NCI-H460 (cell line): ENCODE results near the gene TCF19. TPM values are rescaled to one million over a fixed set of nuclear protein-coding genes. Genes with fewer than 3 reads are reported as not detected.

ENCODE experiments used
- DNase-seq: peaks from one replicate; pipeline ENCODE4 v3.0.0-alpha.2; 2016; ENCODE audit warnings: low read depth; ENCODE audit errors: extremely low read depth
- polyA plus RNA-seq: library from polyadenylated mRNA; depleted of rRNA; stranded (reverse); fragments of >200 nt; gene quantifications from 2 replicates; pipeline ENCODE4 v1.2.3, GENCODE V29; 2014; cell fraction: nucleus; rRNA removed
- total RNA-seq: library from RNA; depleted of rRNA; stranded (reverse); fragments of >200 nt; shearing (Covaris generic); gene quantifications from 2 replicates; pipeline ENCODE4 v1.2.3, GENCODE V29; 2014; rRNA removed

Gene TCF19, protein sequence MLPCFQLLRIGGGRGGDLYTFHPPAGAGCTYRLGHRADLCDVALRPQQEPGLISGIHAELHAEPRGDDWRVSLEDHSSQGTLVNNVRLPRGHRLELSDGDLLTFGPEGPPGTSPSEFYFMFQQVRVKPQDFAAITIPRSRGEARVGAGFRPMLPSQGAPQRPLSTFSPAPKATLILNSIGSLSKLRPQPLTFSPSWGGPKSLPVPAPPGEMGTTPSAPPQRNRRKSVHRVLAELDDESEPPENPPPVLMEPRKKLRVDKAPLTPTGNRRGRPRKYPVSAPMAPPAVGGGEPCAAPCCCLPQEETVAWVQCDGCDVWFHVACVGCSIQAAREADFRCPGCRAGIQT
- 5.6 and 5.8 TPM in 2 replicates for total RNA-seq
- 19.4 and 21.3 TPM in 2 replicates for polyA plus RNA-seq

DNA sequence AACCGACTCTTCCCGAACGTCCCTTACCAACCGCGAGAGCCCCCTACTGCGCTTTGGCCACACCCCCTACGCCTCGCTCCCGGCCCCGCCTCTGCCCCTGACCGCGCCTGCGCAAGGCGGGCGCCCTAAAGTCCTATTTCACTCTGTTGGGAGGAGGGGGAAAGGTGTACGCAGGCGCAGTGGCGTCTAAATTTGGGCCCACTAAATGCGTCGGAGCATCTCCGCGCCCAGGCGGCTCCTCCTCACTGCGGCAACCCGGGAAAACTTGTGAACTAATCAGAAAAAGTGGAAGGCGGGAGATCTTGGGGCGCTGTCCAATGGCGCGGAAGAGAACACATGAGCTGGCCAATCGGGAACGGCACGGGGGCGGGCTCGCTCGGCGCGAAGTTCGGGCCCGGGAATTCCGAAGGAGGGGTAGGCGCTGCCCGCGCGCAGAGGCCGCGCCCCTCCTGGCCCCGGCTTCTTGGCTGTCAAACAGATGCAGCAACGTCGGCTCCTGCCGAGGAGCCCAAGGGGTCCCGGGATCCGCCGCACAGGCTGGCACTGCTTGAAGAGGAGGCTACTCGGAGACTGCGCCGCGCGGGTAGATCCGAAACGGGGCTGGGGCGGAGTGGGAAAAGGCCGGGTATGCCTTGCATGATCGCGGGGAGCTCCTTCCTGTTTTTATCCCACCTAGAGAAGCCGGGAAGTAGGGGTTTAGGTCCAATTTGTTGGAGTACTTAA is at the start of gene TCF19:
TSS of gene TCF19 (plus strand) at position 450 of the 723 bp plus-strand sequence. CDS start 881 bp downstream, outside the sequence.
- DNase-seq = peak; percentile 97

DNA sequence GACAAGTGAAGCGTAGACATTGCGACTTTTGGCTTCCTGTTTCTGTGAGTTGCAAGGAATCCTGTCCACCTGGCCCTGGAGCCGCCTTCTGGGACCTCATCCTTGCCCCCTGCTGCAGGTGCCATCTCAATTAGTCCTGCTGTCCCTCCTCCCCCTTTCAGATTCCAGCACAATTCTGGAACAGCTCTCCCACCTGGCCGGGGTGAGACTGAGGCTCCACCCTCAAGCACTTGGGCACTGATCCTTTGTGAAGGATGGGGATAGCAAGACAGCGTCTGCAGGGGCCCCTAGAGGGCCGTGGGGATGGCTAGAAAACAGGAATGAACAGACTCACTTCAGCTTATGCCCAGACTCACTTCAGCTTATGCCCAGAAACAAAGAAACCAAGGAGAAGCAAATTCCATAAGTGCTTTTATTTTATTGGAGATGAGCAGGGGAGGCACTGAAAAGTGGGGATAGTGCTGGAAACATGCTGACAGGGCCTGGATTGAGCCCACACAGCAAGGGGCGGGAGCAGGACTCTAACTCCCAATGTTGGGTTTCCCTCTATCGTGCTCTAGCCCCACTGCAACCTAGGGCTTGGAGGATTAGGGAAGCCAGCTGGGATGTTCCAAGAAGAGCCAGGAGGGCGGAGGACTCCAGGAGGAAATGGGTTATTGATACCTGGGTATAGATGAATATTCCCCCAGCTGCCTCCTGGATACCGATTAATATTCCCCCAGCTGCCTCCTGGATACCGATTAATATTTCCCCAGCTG is 47.4 kb upstream of the TCF19 start:
- no peak for DNase-seq

DNA sequence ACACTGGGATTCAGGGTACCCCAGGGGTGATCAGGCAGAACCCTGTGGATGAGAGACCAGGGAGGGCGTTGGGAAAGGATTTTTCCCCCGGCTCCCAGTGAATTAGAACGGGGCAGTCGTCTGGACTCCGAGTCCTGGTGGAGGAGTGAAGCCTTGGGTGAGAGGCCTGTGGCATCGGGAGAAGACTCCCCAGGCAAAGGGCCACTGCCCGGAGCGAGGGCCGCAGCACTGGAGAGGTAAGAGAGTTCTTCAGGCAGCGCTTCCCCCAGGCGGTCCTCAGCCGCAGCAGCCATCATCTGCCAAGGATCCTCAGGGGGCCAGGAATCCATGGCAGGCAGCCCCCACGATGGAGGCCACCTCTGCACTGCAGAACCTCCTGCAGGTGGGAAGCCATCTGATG is 46.7 kb upstream of the TCF19 start:
- no peak for DNase-seq

- DNase-seq = no peak
Measured at GRCh38 chr6:31112478-31112877, 45.9 kb upstream of the TCF19 start, which contains the start of gene C6orf15. C6orf15 (minus strand) TSS chr6:31112575; CDS start chr6:31112555, 20 bp downstream.

- DNase-seq = no peak
Measured at GRCh38 chr6:31113861-31114540, 44.4 kb upstream of the TCF19 start.

GRCh38 chr6:31114541-31114878 is 43.9 kb upstream of the TCF19 start, which contains the start of gene PSORS1C1:
PSORS1C1 (plus strand) TSS chr6:31114800; CDS start chr6:31129633, 14,833 bp downstream.
- DNase-seq = peak; percentile 72

- peak; percentile 50 for DNase-seq
Measured at GRCh38 chr6:31114970-31115849, 43.2 kb upstream of the TCF19 start.

GRCh38 chr6:31115941-31116560 is 42.3 kb upstream of the TCF19 start:
- no peak for DNase-seq

DNA sequence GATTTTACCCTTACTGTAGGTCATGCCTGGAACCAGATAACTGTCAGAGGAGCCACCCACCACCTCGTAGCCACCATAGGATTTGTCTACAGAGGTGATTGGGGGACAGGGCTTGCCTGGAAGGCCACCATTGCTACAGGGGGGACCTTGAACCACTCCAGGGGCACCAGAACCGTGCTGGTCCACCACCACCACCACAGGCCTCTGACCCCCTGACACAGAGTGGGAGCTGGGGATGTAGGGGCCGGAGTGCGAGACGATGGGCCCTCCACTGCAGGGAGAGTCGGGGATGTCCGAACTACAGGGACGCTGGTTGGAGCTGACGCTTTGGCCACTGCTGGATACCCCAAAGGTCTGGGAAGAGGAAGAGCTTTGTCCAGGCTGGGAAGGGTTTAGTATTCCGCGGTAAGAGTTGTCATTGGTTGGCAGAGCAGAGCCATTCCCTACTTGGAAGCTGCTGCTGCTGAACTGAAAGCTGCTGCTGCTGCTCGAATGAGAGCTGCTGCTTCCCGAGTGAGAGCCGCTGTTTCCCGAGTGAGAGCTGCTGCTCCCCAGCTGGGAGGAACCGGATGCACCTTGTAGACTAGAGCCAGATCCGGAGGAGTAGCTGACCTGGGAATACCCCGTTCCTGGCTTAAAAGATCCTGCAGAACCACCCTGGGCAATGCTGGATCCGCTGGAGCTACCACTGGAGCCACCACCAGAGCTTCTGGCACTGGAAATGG is 41.6 kb upstream of the TCF19 start:
- DNase-seq = no peak

DNA sequence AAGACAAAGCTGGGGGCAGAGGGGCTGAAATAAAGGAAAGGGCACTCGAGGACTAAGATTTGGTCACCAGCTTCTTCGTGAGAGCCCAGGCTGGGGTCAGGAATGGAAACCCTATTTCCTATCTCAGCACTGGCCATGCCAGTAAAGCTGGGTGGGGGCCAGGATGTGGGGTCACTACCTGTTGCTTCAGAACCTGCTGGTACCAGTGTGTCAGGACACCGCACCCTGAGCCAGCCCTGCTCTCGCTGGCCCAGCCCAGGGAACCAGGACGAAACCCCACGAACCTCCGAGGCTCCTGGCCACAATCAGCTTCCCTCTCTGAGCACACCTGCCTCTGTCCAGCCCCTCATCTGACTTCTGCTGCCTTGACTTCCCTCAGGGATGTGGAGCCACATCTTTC is 40.2 kb upstream of the TCF19 start:
- DNase-seq = no peak

GRCh38 chr6:31120151-31120915 is 38.1 kb upstream of the TCF19 start, which contains the start of gene CDSN:
CDSN (minus strand) TSS chr6:31120446; CDS start chr6:31120419, 27 bp downstream.
- no peak for DNase-seq

DNA sequence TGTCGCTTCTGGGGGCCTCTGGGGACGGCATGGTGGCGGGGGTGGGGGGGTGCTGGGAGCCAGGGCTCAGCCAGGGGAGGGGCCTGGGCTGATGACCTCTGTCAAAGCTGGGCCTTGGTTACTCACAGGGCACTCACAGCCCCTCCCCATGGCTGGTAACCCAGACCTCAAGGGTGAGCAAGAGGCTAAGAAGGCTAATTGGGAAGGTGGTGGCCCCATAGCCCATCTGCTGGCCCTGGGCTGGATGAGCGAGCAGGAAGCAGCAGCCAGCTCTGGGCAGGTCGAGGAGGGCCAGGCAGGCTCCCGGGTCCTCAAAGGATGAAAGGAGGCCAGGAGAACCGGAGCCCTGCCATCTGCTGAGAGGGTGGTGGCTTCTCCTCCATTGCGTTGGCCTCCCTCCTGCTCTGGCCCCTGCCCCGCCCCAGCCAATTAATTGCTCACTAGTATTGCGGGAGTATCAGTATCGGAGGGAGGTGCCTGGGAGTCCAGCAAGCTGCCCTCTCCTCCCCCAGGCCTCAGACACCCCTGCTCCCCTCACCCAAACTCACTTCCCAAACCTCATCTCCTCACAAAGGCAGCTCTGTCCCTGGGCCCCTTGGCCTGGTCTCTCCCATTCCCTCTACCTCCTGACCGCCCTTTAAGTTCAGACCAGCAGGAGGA is 37.1 kb upstream of the TCF19 start:
- no peak for DNase-seq

GRCh38 chr6:31122791-31123706 is 35.3 kb upstream of the TCF19 start:
- peak; percentile 54 for DNase-seq

DNA sequence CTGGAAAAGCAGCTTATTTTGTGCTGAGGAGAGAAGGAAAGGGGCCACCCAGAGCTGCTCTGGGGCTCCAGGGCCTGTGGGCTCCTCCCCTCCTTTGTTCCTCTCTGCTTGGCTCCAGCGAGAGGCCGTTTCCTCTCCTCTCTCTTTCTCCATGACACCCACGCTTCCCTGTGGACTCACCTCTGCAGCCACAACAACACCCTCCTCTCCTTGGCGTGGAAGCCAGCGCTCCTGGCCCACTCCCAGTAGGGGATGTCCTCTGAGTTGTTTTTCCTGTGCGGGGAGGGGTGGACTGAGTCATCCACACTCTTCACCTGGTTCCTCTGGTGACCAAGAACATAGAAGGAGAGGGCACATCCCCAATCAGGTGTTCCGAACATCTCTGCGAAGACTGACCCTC is 33.2 kb upstream of the TCF19 start:
- no peak for DNase-seq

GRCh38 chr6:31125586-31126363 is 32.6 kb upstream of the TCF19 start:
- DNase-seq = peak; percentile 48
